KMS-11 (cell line): ENCODE data around the gene PKIB.

Experiments used
- H2AFZ ChIP-seq: fragments of 200-600 bp; sonication (generic); 2 replicates; pipeline ENCODE4 v1.6.1; 2016; ENCODE audit warnings: antibody characterized with exemption, mixed run types, low read depth
- H3K27ac ChIP-seq: fragments of 200-600 bp; sonication (generic); 2 replicates; pipeline ENCODE4 v1.6.1; 2016; ENCODE audit warnings: mild to moderate bottlenecking, mixed run types
- H3K27me3 ChIP-seq: fragments of 200-600 bp; sonication (generic); 2 replicates; pipeline ENCODE4 v1.6.1; 2017; ENCODE audit warnings: mild to moderate bottlenecking, low read depth, mixed run types, moderate library complexity; ENCODE audit not compliant: insufficient read depth
- H3K36me3 ChIP-seq: fragments of 200-600 bp; sonication (generic); 2 replicates; pipeline ENCODE4 v1.6.1; 2017; ENCODE audit warnings: mild to moderate bottlenecking, mixed run types; ENCODE audit not compliant: insufficient read depth
- H3K4me1 ChIP-seq: fragments of 200-600 bp; sonication (generic); 2 replicates; pipeline ENCODE4 v1.6.1; 2016; ENCODE audit warnings: mild to moderate bottlenecking, low read depth, mixed run types; ENCODE audit not compliant: poor library complexity, severe bottlenecking
- H3K4me2 ChIP-seq: fragments of 200-600 bp; sonication (generic); 2 replicates; pipeline ENCODE4 v1.7.0; 2016; ENCODE audit warnings: mild to moderate bottlenecking, mixed run types
- H3K4me3 ChIP-seq: fragments of 200-600 bp; sonication (generic); IDR thresholded peaks from 2 replicates; pipeline ENCODE4 v1.6.1; 2017; ENCODE audit warnings: low read depth, low read length, mixed read lengths; ENCODE audit not compliant: insufficient read depth
- H3K79me2 ChIP-seq: fragments of 200-600 bp; sonication (generic); 2 replicates; pipeline ENCODE4 v1.6.1; 2016; ENCODE audit warnings: low read depth, mixed run types; ENCODE audit not compliant: insufficient read depth
- H3K9ac ChIP-seq: fragments of 200-600 bp; sonication (generic); 2 replicates; pipeline ENCODE4 v1.6.1; 2016; ENCODE audit warnings: mild to moderate bottlenecking, mixed run types
- H4K20me1 ChIP-seq: fragments of 200-600 bp; sonication (generic); 2 replicates; pipeline ENCODE4 v1.6.1; 2016; ENCODE audit warnings: mild to moderate bottlenecking, mixed run types; ENCODE audit not compliant: insufficient read depth
- CTCF ChIP-seq: fragments of 200-600 bp; sonication (generic); conservative IDR thresholded peaks from 2 replicates; pipeline ENCODE4 v1.6.1; 2017; ENCODE audit warnings: low read depth, mild to moderate bottlenecking, antibody characterized with exemption, low read length, moderate library complexity, mixed read lengths

The PKIB gene

DNA sequence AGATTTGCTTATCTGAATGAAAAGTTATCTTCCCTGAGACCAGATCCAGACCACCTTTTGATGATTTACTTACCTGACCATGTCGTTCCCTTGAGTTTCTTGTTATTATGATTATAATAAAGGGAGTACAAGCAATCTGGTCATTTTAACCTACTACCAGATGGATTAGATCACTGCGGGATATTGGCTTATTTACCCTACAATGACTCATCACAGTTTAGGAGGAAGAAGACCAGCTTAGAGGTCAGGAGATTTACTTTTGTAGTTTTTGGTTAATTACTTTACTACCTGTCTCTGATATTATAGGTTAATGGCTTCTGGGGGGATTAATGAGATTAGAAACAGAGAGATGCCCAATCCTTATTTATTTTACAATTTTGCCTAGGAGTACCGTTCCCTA is 10.7 kb downstream of the PKIB start:
- no peak overlapping the region for H3K4me3 ChIP-seq
- no peak overlapping the region for H3K4me2 ChIP-seq
- TF ChIP-seq CTCF, result no peak
- H3K4me1 ChIP-seq, result no peaks in the 10 kb centered on the region
- no peak overlapping the region for H3K9ac ChIP-seq
- no peaks in the 10 kb centered on the region for H3K36me3 ChIP-seq
- no peaks in the 10 kb centered on the region for H3K27me3 ChIP-seq
- H2AFZ ChIP-seq, result no peak overlapping the region
- no peak overlapping the region for H3K27ac ChIP-seq
- no peaks in the 10 kb centered on the region for H3K79me2 ChIP-seq
- H4K20me1 ChIP-seq, result no peaks in the 10 kb centered on the region

GRCh38 chr6:122621638-122622037 is 11.4 kb downstream of the PKIB start:
- H4K20me1 ChIP-seq, result no peaks in the 10 kb centered on the region
- H3K27me3 ChIP-seq, result no peaks in the 10 kb centered on the region
- no peak overlapping the region for H3K9ac ChIP-seq
- no peak overlapping the region for H2AFZ ChIP-seq
- no peak overlapping the region for H3K27ac ChIP-seq
- TF ChIP-seq CTCF, result no peak
- no peak overlapping the region for H3K4me3 ChIP-seq
- no peaks in the 10 kb centered on the region for H3K79me2 ChIP-seq
- no peaks in the 10 kb centered on the region for H3K4me1 ChIP-seq
- H3K36me3 ChIP-seq, result no peaks in the 10 kb centered on the region
- no peak overlapping the region for H3K4me2 ChIP-seq

DNA sequence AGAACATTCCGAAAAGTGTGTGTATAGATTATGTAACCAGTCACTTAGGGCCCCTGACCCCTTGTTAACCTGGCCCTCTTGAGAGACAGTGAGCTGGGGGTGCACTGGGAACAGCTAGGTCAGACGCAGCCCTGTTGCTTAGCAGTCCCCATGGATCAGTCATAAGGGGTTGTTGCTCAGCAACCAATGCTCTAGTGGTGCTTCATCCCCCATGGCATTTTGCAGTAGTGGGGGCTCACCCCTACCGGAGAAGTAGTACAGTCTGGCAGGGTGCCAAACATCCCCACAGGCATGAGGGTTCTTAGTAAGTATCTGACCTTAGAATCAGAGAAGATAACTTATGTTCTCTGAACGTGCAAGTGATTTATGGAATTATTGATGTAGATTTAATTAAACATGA is 12.3 kb downstream of the PKIB start:
- Histone ChIP-seq H3K27me3 (no peaks in the 10 kb centered on the region), H3K9ac (no peak overlapping the region), H3K36me3 (no peaks in the 10 kb centered on the region), H2AFZ (no peak overlapping the region), H3K4me3 (no peak overlapping the region), H3K79me2 (no peaks in the 10 kb centered on the region), H4K20me1 (no peaks in the 10 kb centered on the region), H3K4me2 (no peak overlapping the region), H3K27ac (no peak overlapping the region), H3K4me1 (no peaks in the 10 kb centered on the region)
- TF ChIP-seq CTCF, result no peak

GRCh38 chr6:122623279-122623678 is 13.1 kb downstream of the PKIB start:
- Histone ChIP-seq H4K20me1 (no peaks in the 10 kb centered on the region), H3K4me2 (no peak overlapping the region), H3K9ac (no peak overlapping the region), H3K27me3 (no peaks in the 10 kb centered on the region), H3K4me3 (no peak overlapping the region), H3K4me1 (no peaks in the 10 kb centered on the region), H2AFZ (no peak overlapping the region), H3K27ac (no peak overlapping the region), H3K79me2 (no peaks in the 10 kb centered on the region), H3K36me3 (no peaks in the 10 kb centered on the region)
- TF ChIP-seq CTCF, result no peak

DNA sequence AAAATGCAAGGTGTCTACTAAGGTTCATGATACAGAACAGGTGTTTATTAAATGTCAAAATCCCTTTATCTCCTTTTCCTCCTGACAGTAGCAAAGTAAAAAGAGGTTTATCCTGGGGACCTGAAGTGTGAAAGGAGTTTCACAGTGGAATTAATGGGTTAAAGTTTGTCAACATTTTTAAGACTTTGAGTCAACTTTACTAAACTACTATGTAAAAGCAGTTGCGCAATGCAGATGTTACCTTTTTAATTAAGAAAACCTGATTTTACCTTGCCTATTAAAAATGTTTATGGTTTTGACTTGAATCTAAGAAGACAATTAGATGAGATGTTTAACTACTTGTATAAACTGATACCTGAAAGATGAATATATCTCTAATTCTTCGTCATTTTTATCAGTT is 14.6 kb downstream of the PKIB start:
- Histone ChIP-seq H2AFZ (no peak overlapping the region), H3K36me3 (no peaks in the 10 kb centered on the region), H3K9ac (no peak overlapping the region), H3K4me1 (no peaks in the 10 kb centered on the region), H3K4me2 (no peak overlapping the region), H3K27ac (no peak overlapping the region), H3K4me3 (no peak overlapping the region), H3K79me2 (no peaks in the 10 kb centered on the region), H4K20me1 (no peaks in the 10 kb centered on the region), H3K27me3 (no peaks in the 10 kb centered on the region)
- no peak for TF ChIP-seq CTCF
